ENCODE measurements around the gene NEURL2. TPM values are rescaled to one million over a fixed set of nuclear protein-coding genes. Genes with fewer than 3 reads are reported as not detected.

Gene NEURL2
- total RNA-seq, 1 donor from 2014 or later, result 6.9 TPM

- DNase-seq (ENCODE audit: low read depth), result no peak
- TF ChIP-seq CTCF (conservative IDR thresholded peaks at IDR 0.05; ENCODE audit: low read depth, low read length), result no peak
- H3K4me3 ChIP-seq (ENCODE audit: low read depth, low read length), result no peak overlapping the region
Observed at GRCh38 chr20:45925821-45926506, 35.0 kb upstream of the NEURL2 start.

GRCh38 chr20:45924391-45925261 is 33.6 kb upstream of the NEURL2 start:
- no peak for TF ChIP-seq CTCF (conservative IDR thresholded peaks at IDR 0.05; ENCODE audit: low read depth, low read length)
- H3K4me3 ChIP-seq (ENCODE audit: low read depth, low read length), result no peak overlapping the region
- DNase-seq (ENCODE audit: low read depth), result no peak

GRCh38 chr20:45921337-45922189 is 30.6 kb upstream of the NEURL2 start:
- DNase-seq (ENCODE audit: low read depth), result no peak
- H3K4me3 ChIP-seq (ENCODE audit: low read depth, low read length), result no peak overlapping the region

GRCh38 chr20:45920462-45921336 is 29.7 kb upstream of the NEURL2 start:
- DNase-seq (ENCODE audit: low read depth), result no peak
- H3K4me3 ChIP-seq (ENCODE audit: low read depth, low read length), result no peak overlapping the region
- no peak for TF ChIP-seq CTCF (conservative IDR thresholded peaks at IDR 0.05; ENCODE audit: low read depth, low read length)

More at GRCh38 chr20:45921337-45922189, 30.6 kb upstream of the NEURL2 start:
- no peak for TF ChIP-seq CTCF (conservative IDR thresholded peaks at IDR 0.05; ENCODE audit: low read depth, low read length)

- no peak for TF ChIP-seq CTCF (conservative IDR thresholded peaks at IDR 0.05; ENCODE audit: low read depth, low read length)
- no peak for DNase-seq (ENCODE audit: low read depth)
- H3K4me3 ChIP-seq (ENCODE audit: low read depth, low read length), result no peak overlapping the region
Observed at GRCh38 chr20:45919542-45920399, 28.8 kb upstream of the NEURL2 start.
